Left cardiac atrium (tissue), 4 donors: ENCODE data around the gene CEP44. TPM values are rescaled to one million over a fixed set of nuclear protein-coding genes. Genes with fewer than 3 reads are reported as not detected.
"Not testable (repeated sequence)": the region's sequence is repeated elsewhere in the genome, so short reads cannot be mapped to it uniquely, and the experiment has no call there.

Experiments
- ATAC-seq, 2 donors: fragments of 200-7000 bp; cut with Tn5 transposase; one replicate each; pipeline ENCODE4 v1.9.1; 2020; ENCODE audit warnings: mild to moderate bottlenecking in 2 of 2, moderate library complexity in 2 of 2
- DNase-seq: peaks from one replicate; pipeline ENCODE4 v3.0.0-alpha.2; 2020
- intact Hi-C, 2 donors: fragments of 100-400 bp; cut with DNase I; formaldehyde crosslinking; loops; one replicate each; pipeline versions ENCODE4 v1.14.1 to v1.15.1; 2022 to 2023
- total RNA-seq, 2 donors: library from RNA; stranded (reverse); fragmentation: NEBNext Ultra II Directional; extraction: Animal tissue kit (Norgen Biotek cat#: 25700); gene quantifications; one replicate each; pipeline ENCODE4 v1.2.1, GENCODE V29; 2021
- donor health status: DM: no; HTN: yes; CAD: no.
- donor health status: DM: no; HTN: yes; CAD: no; lungs with severe emphysema.
- donor health status: DM: yes; HTN: yes; CAD: no.
- donor health status: Dilated cardiomyopathy.

CEP44 gene
- total RNA-seq, 2 donors from 2014 or later = 15.4 to 16.7 TPM

DNA sequence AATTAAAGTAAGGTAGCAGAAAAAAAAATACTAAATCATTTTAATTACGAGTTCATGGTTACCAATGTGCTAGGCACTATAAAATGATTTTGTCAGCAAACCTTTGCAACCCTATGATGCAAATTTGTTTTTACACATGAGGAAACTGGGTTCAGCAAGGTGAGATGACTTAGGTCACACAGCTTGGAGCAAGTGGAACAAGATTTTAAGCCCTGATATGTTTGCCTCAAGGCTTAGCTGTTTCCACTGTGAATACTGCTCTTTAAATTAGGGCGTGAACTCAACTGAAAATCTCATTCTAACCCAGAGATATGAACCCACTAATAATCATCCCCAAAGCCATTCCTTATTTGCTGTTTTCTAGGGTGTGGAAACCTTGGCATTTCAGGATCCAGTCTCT is 86.3 kb downstream of the CEP44 start:
- ATAC-seq (no peak), DNase-seq (no peak)
- intact Hi-C loops = loop anchor here in 1 of 2 donors (5.0 kb wide), 1 partner anchor 262 kb away; no protein-coding TSS in a partner anchor

DNA sequence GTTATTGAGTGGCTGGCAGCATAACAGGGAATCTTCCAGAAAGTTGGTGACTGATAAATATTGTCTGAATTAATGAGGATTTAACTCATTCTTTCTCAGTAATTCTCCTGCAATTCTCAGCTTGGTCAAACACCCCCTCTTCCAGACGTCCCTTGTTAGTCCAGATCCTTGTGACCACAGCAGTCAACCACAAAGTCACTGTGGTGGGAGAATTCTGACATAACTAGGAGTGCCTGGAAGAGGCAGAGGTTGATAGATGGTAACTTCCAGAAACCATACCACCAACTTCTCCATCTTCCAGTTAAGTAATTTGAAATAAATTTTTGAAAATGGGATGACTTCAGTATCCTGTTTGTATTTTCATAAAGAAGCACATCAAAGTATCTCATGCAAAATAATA is 90.1 kb downstream of the CEP44 start:
- intact Hi-C loops = no loop called here
- ATAC-seq = no peak
- DNase-seq = no peak

DNA sequence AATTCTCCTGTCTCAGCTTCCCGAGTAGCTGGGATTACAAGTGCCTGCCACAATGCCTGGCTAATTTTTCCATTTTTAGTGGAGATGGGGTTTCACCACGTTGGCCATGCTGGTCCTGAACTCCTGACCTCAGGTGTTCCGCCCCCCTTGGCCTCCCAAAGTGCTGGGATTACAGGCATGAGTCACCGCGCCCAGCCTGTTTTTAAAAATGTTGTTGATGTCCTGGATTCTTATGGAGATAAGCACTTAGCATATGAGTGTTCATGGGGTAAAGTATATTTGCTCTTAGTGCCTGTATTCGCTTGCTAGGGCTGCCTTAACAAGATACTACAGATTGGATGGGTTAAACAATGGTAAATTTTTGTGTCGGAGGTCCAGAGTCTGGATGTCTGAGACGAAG is 91.7 kb downstream of the CEP44 start:
- intact Hi-C loops = no loop called here
- ATAC-seq (no peak), DNase-seq (no peak)

DNA sequence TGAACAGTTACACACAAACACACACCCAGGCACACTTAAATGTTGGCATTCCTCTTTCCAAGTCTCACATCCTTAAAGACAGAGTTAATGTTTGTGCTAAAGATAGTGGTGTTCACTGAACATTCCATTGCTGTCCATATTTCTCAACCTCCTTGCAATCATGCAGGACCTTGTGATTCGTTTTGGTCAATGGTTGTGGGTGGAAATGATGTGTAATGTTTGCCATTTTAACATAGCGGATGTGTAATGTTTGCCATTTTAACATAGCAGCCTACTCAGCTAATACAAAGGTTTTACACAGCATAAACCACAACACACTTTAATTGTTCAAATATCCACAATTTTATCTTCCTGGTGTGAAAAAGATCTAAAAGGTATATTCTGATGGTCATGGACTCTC is 93.9 kb downstream of the CEP44 start:
- ATAC-seq (no peak), DNase-seq (no peak)
- intact Hi-C loops = no loop called here

DNA sequence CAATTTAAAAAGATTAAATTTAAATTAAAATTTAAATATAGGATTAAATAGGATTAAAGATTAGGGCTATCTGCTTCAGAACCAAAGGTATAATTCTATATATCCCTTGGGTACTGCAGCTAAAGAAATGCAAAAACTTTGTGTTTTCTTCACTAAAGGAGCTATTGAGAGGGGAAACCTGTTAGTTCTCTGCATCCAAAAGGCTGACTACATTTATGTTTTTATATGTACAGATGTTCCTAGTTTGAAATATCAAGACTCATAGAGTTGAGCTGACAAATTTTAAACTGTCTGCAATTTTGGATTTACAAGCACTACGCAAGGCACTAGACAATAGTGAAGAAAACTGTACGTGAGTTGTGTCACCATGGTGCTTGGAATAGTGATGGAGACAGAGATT is 95.2 kb downstream of the CEP44 start:
- intact Hi-C loops = no loop called here
- ATAC-seq = no peak
- DNase-seq = no peak

DNA sequence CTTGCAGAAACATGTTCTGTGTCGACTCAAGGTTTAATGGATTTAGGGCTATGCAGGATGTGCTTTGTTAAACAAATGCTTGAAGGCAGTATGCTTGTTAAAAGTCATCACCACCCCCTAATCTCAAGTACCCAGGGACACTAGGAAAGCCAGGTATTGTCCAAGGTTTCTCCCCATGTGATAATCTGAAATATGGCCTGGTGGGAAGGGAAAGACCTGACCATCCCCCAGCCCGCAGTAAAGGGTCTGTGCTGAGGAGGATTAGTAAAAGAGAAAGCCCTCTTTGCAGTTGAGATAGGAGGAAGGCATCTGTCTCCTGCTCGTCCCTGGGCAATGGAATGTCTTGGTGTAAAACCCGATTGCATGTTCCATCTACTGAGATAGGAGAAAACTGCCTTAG is 96.5 kb downstream of the CEP44 start:
- DNase-seq, intact Hi-C loops, ATAC-seq: not testable (repeated sequence)

DNA sequence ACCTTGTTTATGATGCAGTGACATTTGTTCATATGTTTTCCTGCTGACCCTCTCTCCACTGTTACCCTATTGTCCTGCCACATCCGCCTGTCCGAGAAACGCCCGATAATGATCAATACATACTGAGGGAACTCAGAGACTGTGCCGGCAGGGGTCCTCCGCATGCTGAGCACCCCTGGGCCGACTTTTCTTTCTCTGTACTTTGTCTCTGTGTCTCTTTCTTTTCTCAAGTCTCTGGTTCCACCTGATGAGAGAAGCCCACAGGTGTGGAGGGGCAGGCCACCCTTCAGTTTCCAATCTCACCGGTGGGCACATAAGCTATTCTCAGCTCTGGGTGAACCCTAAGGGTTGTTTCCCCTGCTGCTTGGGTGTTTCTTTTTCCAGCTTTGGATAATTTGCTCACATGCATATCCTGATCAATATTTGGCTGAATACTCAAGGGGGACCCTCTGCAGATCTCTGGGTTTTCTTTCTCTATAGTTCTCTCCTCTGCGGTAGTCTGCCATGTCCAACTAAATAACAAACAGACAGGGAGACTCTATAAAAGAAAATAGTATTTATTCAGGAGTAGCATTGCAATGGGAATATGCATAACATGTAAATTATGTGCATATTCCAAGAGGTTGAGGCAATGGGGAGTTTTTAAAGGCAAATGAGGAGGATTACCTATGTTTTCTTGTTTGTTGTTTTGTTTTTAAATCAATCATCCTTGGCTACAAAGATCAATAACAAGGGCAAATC is 97.2 kb downstream of the CEP44 start:
- intact Hi-C loops = no loop called here
- ATAC-seq = no peak
- DNase-seq = no peak

DNA sequence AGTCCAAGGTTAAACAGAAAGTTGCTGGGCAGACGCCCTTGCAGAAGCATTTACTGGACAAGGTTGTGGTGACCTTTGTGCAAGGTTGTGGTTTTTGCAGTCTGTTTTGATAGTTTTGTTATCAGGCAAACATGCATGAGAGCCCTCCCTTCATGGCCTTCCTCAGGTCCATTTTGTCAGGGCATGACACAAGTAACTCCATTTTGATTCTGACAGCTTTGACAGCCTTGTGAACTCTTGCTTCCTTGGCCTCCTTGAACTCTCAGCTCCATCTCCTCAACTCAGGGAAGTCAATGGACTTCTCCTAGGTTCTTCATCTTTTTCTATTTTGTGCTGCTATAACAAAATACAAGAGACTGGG is 97.7 kb downstream of the CEP44 start:
- DNase-seq (no peak), ATAC-seq (no peak)
- intact Hi-C loops = no loop called here

Other genes starting within 250 kb of the CEP44 start
- gene FBXO8, start 244 bp upstream of the CEP44 start, total RNA-seq = 10 to 100 TPM; 24.5 to 28.7 TPM
- gene HPGD, start 238.6 kb downstream of the CEP44 start, total RNA-seq = 1 to 10 TPM; 2.3 to 2.7 TPM